ENCODE results near the gene OSTM1.
"Not testable (repeated sequence)": the region's sequence is repeated elsewhere in the genome, so short reads cannot be mapped to it uniquely, and the experiment has no call there.

Gene OSTM1

DNA sequence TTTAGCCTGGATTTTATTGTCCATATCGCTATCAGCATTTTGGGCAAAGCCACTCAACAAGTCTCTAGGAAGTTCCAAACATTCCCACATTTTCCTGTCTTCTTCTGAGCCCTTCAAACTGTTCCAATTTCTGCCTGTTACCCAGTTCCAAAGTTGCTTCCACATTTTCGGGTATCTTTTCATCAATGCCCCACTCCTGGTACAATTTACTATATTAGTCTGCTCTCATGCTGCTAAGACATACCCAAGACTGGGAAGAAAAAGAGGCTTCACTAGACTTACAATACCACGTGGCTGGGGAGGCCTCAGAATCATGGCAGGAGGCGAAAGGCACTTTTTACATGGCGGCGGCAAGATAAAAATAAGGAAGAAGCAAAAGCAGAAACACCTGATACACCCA, 58.3 kb downstream of the OSTM1 start:
- not testable (repeated sequence) for DNase-seq

DNA sequence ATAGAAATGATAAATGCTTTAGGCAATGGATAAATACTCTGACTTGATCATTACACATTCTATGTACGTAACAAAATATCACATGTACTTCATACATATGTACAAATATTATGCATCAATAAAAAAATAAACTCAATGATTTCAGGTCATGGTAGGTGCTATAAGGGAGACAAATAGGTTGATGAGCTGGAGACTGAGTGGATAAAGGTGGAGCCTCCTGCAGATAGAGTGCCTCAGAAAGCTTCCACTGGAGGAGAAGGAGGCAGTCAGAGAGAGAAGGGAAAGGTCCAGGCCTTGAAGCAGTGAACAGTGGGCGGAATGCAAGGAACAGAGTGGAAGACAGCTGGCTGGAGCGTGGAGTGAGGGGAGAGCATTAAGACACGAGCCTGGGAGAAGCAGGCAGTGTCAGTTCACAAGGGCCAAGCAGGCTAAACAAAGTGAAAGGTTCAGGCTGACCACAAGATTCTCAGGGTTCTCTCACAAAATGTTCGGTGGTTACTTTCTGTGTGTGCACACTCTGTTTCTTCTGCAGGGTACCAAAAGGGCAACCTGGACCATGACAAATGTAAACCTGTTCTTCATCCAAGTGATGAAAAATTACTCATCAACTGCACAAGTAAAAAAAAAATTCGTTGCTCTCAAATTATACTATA, 60.6 kb downstream of the OSTM1 start:
- DNase-seq, result no peak

DNA sequence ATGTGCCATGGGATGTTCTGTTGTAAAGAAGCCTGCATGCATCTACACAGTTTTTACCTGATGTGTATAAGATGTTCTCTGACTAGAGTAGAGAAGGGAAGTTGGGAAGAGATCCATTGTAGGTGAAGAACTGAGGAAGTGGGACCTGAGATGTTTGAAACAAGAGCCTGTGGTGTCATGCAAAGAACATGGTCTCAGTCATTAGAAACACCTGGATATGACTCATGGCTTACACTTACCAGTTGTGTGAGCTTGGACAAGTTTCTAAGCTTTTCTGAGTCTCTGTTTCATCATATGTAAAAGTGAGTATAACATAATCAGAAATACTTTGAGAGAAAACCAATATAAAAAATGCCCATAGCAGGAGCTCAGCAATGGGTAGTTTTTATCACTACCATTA, 64.6 kb downstream of the OSTM1 start:
- DNase-seq, result no peak

DNA sequence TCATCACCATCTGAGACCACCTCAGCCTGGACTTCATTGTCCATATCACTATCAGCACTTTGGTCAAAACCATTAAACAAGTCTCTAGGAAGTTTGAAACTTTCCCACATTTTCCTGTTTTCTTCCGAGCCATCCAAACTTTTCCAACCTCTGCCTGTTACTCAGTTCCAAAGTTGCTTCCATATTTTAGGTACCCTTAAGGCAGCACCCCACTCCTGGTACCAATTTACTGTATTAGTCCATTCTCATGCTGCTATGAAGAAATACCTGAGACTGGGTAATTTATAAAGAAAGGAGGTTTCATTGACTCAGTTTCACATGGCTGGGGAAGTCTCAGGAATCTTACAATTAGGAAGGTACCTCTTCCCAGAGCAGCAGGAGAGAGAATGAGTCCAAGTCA, 65.3 kb downstream of the OSTM1 start:
- not testable (repeated sequence) for DNase-seq

DNA sequence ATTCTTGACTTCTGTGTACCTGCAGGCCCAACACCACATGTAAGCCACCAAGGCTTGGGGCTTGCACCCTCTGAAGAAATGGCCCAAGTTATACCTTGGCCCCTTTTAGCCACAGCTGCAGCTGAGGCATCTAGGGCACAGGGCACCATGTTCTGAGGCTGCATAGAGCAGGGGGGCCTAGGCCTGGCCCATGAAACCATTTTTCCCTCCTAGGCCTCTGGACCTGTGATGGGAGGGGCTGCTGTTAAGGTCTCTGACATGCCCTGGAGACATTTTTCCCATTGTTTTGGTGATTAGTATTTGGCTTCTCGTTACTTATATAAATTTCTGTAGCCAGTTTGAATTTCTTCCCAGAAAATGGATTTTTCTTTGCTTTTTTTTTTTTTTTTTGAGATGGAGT, 66.2 kb downstream of the OSTM1 start:
- no peak for DNase-seq

DNA sequence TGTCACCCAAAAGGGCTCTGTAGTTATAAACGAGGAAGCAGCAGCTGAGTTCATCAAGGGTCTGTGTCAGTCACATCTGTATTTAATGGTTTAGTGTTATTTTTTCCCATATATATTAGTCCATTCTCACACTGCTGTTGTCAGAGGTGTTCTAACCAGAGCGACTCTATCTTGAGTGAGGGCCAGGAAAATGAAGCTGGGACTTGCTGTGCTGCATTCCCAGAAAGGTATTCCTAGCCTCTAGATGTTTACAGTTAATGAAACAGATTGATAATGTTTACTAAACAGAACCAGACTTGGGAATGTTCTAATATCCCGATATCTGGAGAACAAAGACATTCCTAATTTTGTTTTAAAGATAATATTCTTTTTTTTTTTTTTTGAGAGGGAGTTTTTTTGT, 68.6 kb downstream of the OSTM1 start:
- no peak for DNase-seq

DNA sequence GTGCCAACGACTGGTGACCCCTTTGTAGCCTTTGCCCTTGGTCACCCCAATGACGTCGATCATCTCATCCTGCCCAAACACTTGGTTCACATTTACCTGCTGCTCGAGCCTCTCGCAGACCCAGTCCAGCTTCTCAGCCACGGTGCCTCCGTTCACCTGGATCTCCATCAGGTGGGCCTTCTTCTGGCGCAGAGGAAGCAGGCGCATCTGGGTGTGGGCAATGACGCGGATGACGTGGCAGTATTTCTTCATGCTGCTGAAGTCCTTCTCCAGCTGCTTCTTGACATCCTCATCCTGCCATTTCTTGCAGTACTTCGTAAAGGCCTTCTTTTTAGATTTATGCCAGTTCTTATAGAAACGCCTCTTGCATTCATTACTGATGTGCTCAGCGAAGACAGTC, 69.7 kb downstream of the OSTM1 start:
- no peak for DNase-seq

DNA sequence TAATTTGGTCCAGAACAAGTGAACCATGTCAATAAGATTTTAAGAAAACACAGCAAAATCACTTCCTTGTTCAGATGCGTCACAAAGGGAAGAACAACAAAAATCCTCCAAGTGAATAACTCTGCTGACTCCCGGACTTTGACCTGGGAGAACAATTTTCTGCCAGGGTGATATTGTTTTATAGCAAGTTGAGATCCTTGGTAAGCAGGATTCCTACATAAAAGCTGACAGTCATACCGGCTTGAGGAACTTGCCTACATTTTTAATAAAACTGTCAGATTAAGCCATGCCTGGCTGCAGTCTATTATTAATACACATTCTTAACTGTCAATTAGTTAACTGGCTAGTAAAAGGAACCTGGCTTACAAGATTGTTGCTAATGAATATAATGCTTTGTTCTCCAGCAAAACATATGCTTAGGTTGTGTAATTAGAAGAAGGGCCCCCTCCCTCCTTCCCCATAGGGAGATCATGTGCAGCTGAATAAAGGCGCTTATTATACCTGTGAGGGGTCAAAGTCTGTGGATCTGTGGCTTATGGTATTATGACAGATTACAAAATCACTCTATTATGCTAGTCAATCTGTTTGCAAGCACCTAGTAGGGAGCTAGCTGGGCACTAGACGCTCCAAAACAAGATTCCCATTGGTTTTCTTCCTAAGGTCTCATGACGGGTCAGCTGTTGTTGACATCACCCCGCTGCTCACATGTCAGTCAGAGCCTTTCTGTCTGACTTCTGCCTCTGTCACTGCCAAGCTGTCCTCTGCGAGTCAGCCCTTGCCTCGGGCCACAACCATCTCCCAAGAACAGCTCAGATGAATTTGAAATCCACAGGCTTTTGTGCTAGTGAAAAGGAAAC, 71.9 kb downstream of the OSTM1 start:
- DNase-seq, result no peak

DNA sequence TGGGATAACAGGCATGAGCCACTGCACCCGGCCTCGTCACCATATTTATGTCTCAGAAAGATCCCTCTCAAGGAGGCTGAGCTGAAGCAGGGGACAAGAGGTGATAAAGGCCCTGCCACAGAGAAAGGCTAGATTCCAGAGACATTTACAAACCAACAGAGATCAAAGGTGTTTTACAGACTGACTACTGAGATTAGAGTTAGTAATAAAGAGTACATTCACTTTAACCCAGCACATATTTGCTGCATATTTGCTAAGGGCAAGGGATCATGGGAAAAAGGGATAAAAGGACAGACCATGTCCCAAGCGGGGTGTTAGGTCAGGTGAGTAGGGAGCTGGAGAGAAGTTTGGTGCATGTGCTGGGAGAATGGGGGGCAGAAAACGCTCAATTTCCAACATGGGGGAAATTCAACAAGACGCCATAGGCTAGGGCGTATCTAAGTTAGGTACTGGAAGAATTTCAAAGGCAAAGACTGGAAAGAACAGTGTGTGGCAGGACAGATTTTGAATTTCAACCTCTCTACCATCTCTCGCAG, 72.8 kb downstream of the OSTM1 start:
- no peak for DNase-seq

DNA sequence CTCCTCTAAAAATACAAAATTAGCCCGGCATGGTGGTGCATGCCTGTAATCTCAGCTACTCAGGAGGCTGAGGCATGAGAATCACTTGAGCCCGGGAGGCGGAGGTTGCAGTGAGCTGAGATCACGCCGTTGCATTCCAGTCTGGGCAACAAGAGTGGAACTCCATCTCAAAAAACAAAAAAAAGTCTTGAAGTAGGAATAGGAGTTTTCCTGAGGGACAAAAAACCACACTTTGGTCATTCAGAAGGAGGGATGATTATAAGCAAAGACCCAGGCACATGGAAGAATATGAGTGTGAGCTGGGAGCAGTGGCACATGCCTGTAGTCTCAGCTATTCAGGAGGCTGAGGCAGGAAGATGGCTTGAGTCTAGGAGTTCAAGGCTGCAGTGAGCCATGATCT, 74.3 kb downstream of the OSTM1 start:
- not testable (repeated sequence) for DNase-seq

DNA sequence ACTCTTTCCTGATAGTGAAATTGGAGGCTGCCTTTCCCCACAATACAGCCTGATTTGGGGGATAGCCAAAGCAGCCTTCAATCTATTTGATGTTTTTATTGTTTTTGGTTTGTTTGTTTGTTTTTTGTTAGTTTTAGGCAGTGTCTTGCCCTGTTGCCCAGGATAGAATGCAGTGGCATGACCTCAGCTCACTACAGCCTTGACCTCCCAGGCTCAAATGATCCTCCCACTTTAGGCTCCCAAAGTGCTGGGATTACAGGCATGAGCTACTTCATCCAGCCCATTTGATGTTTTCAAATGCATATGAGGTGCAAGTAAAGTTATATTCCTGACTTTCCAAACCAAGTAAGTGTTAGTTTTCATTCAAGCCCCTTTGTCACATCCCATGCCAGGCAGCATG, 75.2 kb downstream of the OSTM1 start:
- no peak for DNase-seq

DNA sequence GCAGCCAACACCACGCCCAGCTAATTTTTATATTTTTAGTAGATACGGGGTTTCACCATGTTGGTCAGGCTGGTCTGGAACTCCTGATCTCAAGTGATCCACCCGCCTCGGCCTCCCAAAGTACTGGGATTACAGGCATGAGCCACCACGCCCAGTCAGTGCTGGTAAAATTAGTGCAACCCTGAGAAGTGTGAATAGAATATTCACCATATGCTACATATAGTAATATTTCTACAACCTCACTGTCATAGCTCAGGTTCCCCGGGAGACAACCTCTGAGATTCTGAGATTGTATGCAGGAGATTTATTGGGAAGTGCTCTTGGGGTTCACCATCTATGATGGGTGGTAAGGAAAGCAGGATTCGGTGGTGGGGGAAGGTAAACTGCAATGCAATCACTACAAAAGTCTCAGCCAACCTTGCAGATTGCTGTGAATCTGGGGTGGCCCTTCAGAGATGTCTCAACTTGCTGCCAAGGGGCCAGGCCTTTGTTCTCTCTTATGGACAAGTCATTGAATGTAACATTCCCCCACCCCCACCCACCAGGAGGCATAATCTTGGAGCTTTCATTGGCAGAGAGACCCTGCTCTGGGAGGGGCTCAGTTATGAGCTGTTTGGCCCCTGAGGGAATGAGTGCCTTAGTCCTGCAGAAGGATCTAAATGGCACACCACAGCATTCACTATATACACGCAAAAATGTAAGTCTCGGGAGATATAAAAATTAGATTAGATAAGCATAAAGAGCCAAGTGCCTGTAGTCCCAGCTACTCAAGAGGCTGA, 82.6 kb downstream of the OSTM1 start:
- no peak for DNase-seq
